H4 (cell line): ENCODE data around the gene FUBP3. TPM values are rescaled to one million over a fixed set of nuclear protein-coding genes. Genes with fewer than 3 reads are reported as not detected.

ENCODE experiments used
- DNase-seq: peaks from one replicate; pipeline ENCODE4 v3.0.0-alpha.2; 2015; ENCODE audit warnings: low spot score
- total RNA-seq: library from RNA; depleted of rRNA; stranded (reverse); fragments of >200 nt; shearing (Covaris generic); gene quantifications from 2 replicates; pipeline ENCODE4 v1.2.3, GENCODE V29; 2014

Gene FUBP3
- total RNA-seq, 1 experiment from 2014 or later, result 36.0 TPM

GRCh38 chr9:130607640-130608420 is 28.5 kb downstream of the FUBP3 start:
- DNase-seq, result no peak

GRCh38 chr9:130608554-130609134 is 29.3 kb downstream of the FUBP3 start:
- DNase-seq, result no peak

DNA sequence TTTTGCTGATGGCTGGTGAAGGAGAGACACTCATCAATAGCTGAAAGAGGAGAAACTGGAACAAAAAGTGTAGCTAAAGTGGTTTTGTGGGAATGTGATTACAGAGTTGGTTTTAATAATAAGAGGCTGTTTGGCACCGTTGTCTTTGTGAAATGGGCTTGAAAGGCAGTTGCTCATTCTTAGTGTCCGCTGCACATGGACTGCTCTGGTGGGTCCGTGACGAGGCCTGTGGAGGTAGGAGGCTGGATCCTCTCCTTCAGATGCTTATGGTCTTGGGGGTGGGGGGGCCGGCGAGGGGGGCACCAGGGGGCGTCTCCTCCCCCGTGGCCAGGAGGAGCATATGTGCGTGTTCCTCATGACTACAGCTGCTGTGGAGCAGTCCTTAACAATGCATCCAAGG is 29.8 kb downstream of the FUBP3 start:
- no peak for DNase-seq

GRCh38 chr9:130610862-130611707 is 31.7 kb downstream of the FUBP3 start:
- DNase-seq, result no peak

DNA sequence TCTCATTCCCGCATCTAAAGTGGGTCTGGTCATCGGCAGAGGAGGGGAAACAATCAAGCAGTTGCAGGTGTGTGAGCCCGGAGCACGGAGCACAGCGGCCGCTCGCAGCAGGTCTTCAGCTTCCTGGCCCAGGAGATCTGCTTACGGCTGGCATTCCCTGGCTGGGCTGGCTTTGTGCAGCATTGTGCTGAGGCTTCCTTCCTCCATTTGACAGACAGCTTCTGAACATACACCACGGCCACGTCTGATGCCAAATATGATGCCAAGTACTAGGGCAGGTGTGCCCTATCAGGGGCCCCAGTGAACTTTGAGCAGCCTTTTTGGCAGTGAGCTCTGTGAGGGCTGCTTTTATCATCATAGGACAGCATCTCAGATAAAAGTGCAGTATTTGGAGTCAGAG is 37.1 kb downstream of the FUBP3 start:
- no peak for DNase-seq

- DNase-seq, result no peak
These were observed 44.1 kb downstream of the FUBP3 start for GRCh38 chr9:130623466-130623865.

DNA sequence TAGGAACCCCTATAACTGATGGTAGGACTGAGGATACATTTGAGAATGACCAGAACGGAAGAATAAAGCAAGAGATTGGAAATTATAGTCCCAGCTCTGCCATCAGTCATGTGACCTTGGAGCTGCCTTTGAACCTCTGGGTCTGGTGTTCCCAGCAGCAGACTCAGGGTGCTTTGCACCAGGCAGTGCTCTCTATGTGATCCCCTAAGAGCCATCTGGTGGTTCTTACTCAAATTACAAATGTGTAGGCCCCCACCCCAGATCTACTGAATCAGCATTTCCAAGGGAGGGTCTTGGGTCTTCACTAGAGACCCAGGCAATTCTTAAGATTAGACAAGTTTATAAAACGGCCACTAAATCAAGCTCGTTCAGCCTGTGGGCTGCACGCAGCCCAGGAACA is 44.8 kb downstream of the FUBP3 start:
- no peak for DNase-seq

DNA sequence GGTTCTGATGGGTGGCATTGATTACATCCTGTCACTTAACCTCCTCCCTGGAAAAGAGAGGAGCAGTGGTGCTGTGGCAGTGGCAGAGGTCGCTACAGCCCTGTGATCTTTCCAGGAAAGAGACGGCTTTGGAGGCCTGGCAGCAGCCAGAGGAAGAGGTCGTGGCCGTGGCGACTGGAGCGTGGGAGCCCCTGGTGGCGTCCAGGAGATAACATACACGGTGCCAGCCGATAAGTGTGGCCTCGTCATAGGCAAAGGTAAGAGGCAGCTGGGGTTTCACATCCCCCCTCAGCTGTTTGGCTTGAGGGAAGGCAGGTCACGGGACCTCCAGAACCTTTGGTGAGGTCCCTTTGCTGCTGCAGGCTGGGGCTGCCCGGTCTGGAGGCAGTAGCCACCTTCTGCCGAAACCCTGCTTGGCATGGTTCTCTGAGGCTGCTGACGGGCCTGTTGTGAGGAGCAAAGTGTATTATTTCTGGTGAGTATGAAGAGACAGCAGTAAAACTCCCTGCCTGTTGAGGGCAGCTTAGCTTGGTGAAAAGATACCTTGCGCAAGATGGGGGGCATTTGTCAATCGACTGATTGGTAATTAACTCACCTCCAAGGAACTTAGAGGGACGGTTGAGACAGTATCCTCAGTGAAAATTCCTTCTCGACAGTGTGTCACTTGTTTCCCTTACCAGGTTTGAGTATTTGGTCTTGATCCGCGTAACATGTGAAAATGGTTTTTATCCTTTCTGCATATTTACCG is 47.0 kb downstream of the FUBP3 start:
- DNase-seq, result no peak

- DNase-seq, result no peak
These were observed 47.7 kb downstream of the FUBP3 start for GRCh38 chr9:130627051-130627450.

DNA sequence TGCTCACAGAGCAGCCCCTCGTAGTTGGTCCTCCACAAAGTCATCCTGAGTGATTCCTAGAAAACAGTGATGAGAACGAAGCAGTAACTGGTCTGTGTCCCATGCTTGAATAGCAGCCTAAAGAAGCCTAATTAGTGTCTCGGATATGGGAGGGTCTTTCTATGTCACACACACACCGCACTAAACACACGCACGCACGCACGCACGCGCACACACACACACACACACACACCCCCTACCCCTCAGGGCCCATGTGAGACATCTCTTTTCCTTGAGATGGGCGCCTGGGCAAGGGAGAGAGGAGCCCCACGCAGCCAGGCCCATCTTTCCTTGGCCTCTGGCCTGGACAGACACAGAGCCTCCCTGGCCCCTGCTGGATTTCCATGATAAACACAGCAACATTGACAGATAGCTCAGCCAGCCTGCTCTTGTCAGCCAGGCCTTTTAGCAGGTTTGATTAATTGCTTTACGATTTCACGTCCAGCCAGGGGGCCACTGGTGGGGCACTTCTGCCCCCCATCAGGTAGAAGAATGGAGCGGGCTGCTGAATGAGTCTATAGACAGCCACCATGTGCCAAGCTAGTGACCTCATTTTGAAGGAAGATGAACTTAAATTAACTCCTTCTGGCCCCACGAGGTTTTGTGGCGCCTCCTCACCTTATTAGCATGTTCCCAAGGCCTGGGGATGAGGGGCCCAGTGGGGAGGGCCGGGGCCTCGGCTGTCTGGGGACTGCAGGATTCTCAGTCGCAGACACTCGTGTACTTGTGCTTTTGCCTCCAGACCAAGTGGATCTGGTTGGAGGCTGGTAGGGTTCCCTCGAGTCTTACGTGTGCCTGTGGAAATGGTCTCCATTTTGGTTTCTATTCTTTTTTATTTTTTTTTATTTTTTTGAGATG is 48.8 kb downstream of the FUBP3 start:
- DNase-seq, result no peak

- DNase-seq, result no peak
These were observed 50.2 kb downstream of the FUBP3 start for GRCh38 chr9:130629443-130630070.

- DNase-seq, result no peak
These were observed 50.7 kb downstream of the FUBP3 start for GRCh38 chr9:130630071-130630450.

GRCh38 chr9:130630506-130631330 is 51.3 kb downstream of the FUBP3 start:
- no peak for DNase-seq

GRCh38 chr9:130631331-130632080 is 52.1 kb downstream of the FUBP3 start:
- no peak for DNase-seq

DNA sequence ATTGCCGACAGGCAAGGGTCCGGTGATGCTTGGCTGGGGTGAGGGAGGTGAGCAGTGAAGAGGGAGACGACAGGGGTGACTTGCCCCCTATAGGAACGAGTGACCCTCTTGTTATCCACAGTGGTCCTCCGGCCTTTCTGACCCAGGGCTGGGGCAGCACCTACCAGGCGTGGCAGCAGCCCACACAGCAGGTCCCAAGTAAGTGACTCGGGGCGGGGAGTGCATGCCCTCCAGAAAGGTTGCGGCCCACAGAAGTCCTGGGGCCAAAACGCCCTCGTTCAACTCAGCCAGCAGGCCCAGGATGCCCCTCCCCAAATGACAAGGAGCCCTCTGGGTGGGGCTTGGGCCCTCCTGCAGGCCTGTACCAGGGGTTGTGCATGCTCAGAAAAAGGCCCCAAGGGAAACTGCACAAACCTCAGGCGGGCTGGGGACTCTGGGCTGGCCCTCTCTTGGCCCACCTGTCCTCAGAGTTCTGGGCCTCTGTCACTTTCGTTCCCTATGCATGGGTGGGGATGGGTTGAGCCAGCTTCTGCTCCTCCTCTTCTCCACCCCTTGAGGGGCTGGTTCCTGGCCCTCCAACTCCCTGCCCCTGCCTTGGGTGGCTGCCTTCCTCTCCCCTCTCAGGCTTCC is 52.8 kb downstream of the FUBP3 start:
- DNase-seq, result no peak

DNA sequence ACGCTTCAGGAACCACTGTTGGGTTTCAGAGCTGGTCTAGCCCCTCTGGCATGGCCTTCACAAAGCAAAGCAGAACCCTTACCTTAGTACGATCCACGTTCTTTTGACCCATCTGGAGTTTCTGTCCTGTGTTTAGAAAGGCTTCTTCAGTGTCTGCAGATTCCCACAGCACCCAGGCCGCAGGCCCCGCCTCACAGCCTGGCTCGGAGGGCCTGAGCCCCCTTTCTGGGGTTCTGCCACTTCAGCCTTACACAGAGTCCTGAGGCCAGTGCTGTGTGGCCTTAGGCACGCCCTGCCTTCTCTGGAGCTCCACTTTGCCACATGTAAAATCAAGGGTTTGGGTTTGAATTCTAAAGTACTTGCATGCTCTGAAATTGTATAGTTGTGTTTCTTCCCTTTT is 53.5 kb downstream of the FUBP3 start:
- no peak for DNase-seq

- DNase-seq, result no peak
These were observed 54.2 kb downstream of the FUBP3 start for GRCh38 chr9:130633336-130634190.
